Measurements from ENCODE around the gene EEIG2.
"Not testable (repeated sequence)": the region's sequence is repeated elsewhere in the genome, so short reads cannot be mapped to it uniquely, and the experiment has no call there.

Gene EEIG2

GRCh38 chr1:108559215-108560186, at the start of gene EEIG2:
TSS of gene EEIG2 (plus strand) at chr1:108560100. CDS start at chr1:108560429, 329 bp downstream.
- in situ Hi-C loops (cut with MboI; ENCODE audit: low sequenced_read_pairs) = loop anchor here (10.0 kb wide), 1 partner anchor 355 kb away; the partner anchor contains the start of gene SLC25A24

DNA sequence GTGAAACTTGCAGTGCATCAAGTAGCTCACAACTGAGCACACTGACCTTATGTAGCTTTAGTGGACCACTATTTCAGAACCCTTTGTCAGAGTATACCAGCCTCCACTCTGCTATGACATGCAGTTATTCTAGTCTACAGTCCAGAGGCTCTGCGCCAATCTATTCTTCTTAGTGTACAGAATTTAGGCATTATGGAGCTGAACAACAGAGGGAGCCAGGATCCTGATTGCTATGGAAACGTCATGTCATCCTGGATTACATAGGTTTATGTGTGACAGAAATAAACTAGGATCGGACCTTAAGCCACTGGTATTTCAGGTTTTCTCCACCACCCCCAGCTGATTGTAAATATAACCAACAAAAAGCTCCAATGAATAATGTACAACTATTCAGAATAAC, 48.1 kb upstream of the EEIG2 start:
- in situ Hi-C loops (cut with MboI; ENCODE audit: low sequenced_read_pairs) = loop anchor here (10.0 to 25.0 kb wide), 2 partner anchors 133 to 601 kb away; partner anchors contain the start of gene ELAPOR1

GRCh38 chr1:108512239-108513043, 47.5 kb upstream of the EEIG2 start:
- in situ Hi-C loops (cut with MboI; ENCODE audit: low sequenced_read_pairs) = loop anchor here (10.0 to 25.0 kb wide), 2 partner anchors 132 to 600 kb away; partner anchors contain the start of gene ELAPOR1

- in situ Hi-C loops (cut with MboI; ENCODE audit: low sequenced_read_pairs) = loop anchor here (10.0 to 25.0 kb wide), 2 partner anchors 132 to 599 kb away; partner anchors contain the start of gene ELAPOR1
Measured at GRCh38 chr1:108513044-108513415, 46.9 kb upstream of the EEIG2 start.

GRCh38 chr1:108513914-108514313, 46.0 kb upstream of the EEIG2 start:
- in situ Hi-C loops (cut with MboI; ENCODE audit: low sequenced_read_pairs) = loop anchor here (10.0 to 25.0 kb wide), 2 partner anchors 131 to 598 kb away; partner anchors contain the start of gene ELAPOR1

DNA sequence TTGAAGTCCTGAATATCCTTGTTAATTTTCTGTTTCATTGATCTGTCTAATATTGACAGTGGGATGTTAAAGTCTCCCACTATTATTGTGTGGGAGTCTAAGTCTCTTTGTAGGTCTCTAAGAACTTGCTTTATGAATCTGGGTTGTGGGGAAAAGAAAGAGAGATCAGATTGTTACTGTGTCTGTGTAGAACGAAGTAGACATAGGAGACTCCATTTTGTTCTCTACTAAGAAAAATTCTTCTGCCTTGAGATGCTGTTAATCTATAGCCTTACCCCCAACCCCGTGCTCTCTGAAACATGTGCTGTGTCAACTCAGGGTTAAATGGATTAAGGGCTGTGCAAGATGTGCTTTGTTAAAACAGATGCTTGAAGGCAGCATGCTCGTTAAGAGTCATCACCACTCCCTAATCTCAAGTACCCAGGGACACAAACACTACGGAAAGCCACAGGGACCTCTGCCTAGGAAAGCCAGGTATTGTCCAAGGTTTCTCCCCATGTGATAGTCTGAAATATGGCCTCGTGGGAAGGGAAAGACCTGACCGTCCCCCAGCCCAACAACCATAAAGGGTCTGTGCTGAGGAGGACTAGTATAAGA, 42.5 kb upstream of the EEIG2 start:
- in situ Hi-C loops (cut with MboI; ENCODE audit: low sequenced_read_pairs) = loop anchor here (10.0 to 25.0 kb wide), 2 partner anchors 127 to 595 kb away; partner anchors contain the start of gene ELAPOR1

- in situ Hi-C loops (cut with MboI; ENCODE audit: low sequenced_read_pairs) = loop anchor here (25.0 kb wide), 1 partner anchor 590 kb away; the partner anchor contains the start of gene ELAPOR1
Measured at GRCh38 chr1:108521990-108522393, 37.9 kb upstream of the EEIG2 start.

DNA sequence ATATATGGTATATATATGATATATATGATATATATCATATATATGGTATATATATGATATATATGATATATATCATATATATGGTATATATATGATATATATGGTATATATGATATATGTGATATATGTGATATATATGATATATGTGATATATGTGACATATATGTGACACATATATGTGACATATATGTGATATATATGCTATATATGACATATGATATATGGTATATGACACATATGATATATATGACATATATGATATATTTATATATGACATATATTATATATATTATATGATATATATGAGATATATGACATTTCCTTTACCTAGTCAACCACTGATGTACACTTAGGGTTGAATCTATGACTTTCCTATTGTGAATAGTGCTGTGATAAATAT, 36.1 kb upstream of the EEIG2 start:
- in situ Hi-C loops (cut with MboI; ENCODE audit: low sequenced_read_pairs) = loop anchor here (25.0 kb wide), 1 partner anchor 588 kb away; the partner anchor contains the start of gene ELAPOR1

GRCh38 chr1:108524676-108525075, 35.2 kb upstream of the EEIG2 start:
- in situ Hi-C loops (cut with MboI; ENCODE audit: low sequenced_read_pairs) = loop anchor here (25.0 kb wide), 1 partner anchor 588 kb away; the partner anchor contains the start of gene ELAPOR1

DNA sequence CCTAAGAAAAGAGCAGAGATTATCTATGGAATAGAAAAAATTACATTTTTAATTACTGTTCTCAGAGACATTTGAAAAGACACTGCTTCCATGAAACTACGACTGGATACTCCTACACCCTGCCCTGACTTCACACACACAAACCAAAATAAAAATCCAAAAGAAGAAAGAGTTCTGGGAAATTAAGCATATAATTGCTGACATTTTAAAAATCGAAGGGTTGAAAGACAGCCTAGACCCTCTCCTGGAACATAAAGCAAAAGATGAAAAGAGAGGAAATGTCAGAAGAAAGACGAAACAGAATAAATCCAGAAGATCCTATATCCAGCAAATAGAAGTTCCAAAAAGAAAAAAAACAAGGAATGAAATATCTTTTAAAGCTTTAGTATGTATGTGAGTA, 32.8 kb upstream of the EEIG2 start:
- in situ Hi-C loops (cut with MboI; ENCODE audit: low sequenced_read_pairs) = no loop called here

DNA sequence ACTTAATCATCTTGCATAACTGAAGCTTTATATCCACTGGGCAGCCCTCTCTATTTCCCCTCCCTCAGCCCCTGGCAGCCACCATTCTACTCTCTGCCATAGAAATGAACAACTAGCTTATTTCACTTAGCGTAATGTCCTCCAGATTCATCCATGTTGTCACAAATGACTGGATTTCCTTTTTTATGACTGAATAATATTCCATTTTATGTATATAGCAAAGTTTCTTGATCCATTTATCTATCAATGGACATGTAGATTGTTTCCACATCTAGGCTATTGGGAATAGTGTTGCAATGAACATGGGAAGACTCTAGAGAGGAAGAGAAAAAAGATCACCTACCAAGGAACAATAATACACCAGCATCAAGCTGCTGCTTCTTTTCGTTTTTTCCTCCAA, 32.1 kb upstream of the EEIG2 start:
- in situ Hi-C loops (cut with MboI; ENCODE audit: low sequenced_read_pairs) = no loop called here

GRCh38 chr1:108531444-108531843, 28.5 kb upstream of the EEIG2 start:
- in situ Hi-C loops (cut with MboI; ENCODE audit: low sequenced_read_pairs) = no loop called here

- in situ Hi-C loops (cut with MboI; ENCODE audit: low sequenced_read_pairs) = no loop called here
Measured at GRCh38 chr1:108532730-108533129, 27.2 kb upstream of the EEIG2 start.

DNA sequence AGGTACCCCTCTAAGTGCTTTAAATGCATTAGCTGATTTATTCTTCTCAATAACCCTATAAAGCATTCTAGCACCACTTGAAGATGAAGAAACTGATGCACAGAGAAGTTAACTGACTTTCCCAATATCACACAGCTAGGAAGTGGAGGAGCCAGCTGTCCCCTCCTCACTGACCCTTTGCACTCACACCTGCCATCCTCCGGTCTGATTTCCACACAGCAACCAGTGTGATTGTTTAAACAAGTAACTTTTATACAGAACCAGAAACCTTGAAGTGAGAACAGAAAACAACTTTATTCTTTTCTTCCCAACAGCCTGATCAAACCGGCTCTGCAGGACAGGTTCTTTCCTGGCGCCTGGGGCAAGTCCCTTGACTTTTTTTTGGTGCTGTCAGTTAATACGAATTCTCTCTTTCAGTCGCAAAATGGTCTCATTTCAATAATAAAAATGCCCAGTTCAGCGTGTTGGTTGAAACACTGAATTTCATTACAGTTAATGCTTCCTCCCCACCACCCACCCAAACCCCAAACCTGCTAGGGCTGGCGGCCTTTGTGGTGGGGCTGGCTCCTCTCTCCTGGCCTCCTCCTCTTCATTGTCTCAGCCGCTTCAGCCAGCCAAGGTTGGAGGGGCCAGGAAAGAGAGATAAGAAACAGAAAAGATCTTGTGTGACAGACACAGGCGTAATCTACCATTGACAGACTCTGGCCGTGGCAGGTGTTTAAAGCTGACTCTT, 26.4 kb upstream of the EEIG2 start:
- in situ Hi-C loops (cut with MboI; ENCODE audit: low sequenced_read_pairs) = no loop called here

- in situ Hi-C loops (cut with MboI; ENCODE audit: low sequenced_read_pairs) = no loop called here
Measured at GRCh38 chr1:108534759-108535158, 25.1 kb upstream of the EEIG2 start.

DNA sequence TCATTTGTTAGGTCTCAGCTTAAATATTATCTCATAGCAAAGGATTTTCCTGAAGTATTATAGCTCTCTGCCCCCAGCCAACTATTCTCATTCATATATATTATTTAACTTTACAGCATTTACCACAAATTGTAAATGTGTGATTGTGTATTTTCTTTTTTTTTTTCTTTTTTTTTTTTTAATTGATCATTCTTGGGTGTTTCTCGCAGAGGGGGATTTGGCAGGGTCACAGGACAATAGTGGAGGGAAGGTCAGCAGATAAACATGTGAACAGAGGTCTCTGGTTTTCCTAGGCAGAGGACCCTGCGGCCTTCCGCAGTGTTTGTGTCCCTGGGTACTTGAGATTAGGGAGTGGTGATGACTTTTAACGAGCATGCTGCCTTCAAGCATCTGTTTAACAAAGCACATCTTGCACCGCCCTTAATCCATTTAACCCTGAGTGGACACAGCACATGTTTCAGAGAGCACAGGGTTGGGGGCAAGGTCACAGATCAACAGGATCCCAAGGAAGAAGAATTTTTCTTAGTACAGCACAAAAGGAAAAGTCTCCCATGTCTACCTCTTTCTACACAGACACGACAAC, 24.5 kb upstream of the EEIG2 start:
- in situ Hi-C loops (cut with MboI; ENCODE audit: low sequenced_read_pairs) = not testable (repeated sequence)

- in situ Hi-C loops (cut with MboI; ENCODE audit: low sequenced_read_pairs) = not testable (repeated sequence)
Measured at GRCh38 chr1:108536021-108536420, 23.9 kb upstream of the EEIG2 start.

DNA sequence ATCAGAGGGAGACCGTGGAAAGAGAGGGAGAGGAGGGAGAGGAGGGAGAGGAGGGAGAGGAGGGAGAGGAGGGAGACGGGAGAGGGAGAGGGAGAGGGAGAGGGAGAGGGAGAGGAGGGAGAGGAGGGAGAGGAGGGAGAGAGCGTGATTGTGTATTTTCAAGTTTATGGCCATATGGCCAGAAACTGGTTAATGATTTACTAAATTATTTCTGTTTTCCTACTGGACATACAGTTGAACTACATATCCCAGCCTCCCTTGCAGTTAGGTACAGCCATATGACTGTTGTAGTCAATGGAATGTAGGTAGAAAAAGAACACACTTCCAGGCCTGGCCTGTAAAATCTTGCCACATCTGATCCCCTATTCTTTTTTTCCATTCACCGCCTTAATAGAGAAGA, 23.1 kb upstream of the EEIG2 start:
- in situ Hi-C loops (cut with MboI; ENCODE audit: low sequenced_read_pairs) = not testable (repeated sequence)

- in situ Hi-C loops (cut with MboI; ENCODE audit: low sequenced_read_pairs) = no loop called here
Measured at GRCh38 chr1:108537976-108538375, 21.9 kb upstream of the EEIG2 start.

Measured in HL-60/S4 (cell line).